Hematopoietic multipotent progenitor cell treated with erythropoietin and hydrocortisone succinate and interleukin-3 and kit ligand, for 4 days (in vitro differentiated cells): ENCODE results near the gene SERP2.

Experiments
- DNase-seq: peaks from one replicate; pipeline ENCODE4 v3.0.0-alpha.2; 2015

Gene SERP2

DNA sequence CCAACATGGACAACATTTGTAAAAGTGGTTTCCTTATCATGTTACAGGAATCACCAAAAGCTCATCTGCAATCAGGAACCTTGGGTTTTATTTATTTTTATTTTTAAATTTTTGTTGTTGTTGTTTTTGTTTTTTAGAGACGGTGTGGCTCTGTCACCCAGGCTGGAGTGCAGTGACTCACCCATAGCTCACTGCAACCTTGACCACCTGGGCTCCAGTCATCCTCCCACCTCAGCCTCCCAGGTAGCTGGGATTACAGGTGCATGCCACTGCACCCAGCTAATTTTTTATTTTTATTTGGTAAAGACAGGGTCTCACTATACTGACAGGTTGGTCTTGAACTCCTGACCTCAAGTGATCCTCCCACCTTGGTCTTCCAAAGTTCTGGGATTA is 13.6 kb upstream of the SERP2 start:
- no peak for DNase-seq

DNA sequence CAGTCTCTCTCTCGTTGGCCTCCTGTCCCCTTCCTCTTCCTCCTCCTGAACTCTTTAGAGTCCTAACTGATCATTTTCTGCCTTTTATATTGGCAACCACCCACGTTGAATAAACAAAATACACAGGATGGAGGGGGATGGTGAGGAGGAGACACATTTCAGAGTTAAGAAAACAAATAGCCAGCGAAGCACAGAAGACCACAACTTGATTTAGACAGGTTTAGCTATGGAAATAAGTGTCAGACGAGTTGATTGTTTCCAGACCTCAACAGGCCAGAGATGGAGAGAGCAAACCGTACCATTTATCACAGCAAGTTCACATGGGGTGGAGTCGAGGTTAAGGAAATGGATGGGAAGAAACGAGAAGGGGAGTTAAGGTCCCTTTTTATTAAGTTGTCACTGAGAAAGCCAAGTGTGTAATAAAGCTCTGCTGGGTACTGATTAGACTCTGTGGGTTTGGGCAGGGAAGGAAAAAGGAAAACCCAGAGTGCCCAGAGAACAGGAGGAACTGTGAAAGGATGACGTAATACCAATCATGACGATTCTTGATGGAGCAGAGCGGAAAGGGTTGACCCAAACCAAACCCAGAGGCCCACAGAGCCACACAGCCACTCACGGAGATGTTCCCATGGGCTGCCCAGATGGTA is 11.1 kb upstream of the SERP2 start:
- DNase-seq: peak; percentile 93

DNA sequence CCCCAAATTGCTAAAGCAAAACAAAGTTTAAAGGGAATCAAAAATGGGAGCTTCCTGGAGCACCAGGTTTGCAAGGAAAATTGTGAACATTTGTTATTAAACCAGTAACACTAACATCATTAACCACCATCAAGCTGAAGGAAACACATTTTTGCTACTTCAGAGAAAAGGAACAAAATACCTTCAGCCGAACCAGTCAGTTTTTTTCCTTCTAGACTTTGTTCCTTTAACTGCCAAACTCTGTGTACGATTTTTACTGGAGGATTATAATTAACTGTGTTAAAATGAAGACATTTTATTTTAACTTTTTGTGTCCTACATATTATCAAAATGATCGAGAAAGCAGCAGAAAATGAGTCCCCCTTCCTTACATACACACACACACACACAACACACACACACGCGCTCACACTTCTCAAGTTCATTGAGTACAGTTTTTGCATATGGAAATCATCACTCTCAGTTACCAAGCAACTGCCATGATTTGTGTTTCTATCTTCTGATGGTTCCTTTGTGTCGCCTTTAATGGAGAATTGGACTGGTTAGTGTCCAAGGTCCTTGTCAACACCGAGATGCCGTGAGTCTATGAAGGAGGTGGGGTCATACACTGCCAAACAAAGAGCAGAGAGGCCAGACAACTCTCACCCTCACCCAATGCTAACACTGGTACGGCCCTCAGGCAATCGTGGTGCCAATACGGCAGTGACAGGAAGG is 9.8 kb upstream of the SERP2 start:
- DNase-seq: no peak

DNA sequence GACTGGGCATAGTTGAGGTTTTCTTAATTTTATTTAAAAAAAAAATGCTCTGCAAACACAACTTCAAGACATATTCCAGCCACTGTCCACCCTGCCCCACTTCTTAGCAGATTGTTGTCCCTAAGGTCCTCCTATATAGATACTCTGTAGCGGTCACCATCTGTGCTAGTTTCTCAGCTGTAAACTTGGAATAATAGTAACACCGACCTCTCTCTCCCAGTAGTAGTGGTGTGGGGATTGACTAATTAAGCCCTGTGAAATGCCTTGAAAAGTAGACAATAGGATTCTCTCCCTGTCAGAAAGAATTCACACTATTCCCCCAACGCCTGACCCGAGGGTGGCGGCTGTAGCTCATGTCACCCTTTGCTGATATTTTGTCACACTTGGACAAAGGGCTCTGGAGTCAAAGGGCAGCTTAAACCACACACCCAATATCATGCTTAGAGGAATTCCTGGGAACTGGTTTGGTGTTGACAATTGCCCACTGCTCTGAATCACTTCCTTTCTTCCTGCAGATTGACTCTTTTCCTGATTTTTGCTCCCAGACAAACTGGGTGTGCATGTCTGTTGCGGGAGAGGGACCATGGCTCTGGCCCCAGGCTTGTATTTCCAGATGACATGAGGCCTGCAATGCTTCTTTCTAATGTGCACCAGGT is 9.2 kb upstream of the SERP2 start:
- no peak for DNase-seq

DNA sequence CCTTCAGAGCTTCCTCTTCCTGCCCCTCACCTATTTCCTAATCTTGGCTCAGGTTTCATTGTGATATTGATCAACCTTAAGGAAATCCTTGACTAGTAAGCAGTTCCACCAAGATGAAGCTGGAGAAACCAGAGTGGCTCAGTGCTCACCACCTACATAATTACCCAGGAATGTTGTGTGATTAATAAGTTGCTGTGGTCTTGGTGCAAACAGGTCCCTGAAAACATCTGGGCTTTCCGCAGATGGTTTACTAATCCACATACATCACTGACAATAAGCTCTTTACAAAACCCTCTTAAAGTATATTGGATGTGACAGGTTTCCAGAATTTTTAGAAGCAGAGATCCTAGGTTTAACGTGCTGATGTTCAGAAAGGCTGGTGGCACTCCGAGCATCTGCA is 8.6 kb upstream of the SERP2 start:
- DNase-seq: no peak

DNA sequence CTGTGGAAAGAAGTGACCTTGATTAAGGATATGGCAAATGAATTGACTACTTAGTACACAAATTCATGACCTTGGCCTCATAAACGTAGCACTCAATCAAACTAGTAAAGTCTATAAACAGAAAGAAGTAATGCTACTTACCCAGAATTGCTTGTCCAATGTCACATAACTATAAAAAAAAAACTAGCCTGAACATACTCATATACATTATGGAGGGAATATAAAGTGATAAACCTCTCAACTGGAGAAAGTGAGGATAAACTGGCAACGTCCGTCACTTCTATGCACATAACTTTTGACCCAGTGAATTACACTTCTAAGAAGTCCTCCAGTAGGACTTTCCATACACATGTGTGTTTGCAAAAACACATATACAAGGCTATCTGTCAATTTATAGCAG is 7.7 kb upstream of the SERP2 start:
- no peak for DNase-seq

DNA sequence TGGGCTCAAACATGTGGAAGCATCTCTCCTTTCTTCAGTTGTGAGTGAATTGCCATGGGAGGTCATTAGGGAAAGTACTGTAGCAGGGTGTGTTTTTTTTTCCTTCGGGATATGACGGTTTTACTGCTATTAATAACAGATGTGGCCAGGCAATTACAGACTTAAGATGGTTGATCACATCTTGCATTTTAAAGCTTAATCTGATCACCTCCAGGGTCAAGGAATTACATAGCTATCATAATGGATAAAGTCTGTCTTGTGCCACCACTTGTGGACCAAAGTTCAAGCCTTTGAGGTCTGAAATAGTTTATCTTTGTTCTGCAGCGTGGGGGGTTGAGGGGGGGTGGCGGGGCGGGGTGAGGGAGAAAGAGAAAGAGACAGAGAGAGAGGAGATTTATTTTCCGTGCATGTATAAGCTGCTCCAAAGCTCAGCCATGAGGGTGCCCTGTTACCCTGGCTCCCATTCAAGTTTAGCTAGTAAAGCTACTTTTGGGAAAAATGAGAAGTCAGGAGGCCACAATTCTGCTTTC is 5.5 kb upstream of the SERP2 start:
- DNase-seq: peak; percentile 88

DNA sequence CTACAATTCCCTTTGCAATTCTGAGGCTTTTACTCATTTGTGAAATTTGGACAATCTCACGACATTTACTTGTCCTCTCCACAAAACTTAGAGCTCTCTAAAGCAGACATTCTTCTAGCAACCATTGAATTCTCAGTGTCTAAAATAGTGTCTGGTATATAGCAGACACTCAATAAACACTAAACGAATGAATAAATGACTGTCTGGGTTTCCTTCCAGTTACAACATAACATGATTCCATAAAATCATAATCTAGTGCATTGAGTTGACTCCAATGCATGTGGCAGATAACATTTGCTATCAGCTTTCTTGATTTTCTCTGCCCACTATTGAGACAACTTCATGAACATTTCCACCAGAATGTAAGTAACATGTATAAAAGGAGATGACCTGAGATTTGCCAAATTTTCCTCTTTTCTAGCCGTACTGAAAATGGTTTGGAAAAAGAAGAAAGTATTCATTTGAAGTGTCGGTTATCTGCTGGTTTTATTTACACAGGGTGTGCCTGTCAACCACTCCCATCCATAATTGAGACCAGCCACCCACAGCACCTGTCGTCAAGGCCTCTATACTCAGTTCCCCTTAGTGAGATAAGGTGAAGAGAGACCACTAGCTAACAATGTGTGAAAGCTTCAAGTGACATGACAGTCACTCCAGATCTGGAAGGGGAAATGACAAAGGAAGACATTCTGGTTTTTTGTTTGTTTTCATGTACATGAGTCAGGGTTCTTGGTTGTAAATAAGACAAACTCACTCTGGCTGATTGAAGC is 4.8 kb upstream of the SERP2 start:
- peak; percentile 56 for DNase-seq

DNA sequence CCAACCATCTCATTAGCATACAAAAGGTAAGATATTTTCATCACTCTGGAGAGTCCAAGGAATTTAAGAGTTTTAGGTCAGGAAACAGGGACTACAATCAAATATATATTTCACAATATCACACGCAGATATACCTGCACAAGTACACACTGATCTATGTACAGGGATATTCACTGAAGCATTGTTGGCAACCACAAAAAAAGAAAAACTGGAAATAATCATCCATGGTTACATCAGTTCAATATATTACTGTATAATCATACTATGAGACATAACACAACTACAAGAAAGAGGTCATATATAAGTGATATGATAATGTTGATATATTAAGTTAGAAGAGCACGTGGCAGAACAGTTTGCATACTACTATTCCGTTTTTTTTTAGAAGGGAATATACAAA is 2.2 kb upstream of the SERP2 start:
- no peak for DNase-seq

DNA sequence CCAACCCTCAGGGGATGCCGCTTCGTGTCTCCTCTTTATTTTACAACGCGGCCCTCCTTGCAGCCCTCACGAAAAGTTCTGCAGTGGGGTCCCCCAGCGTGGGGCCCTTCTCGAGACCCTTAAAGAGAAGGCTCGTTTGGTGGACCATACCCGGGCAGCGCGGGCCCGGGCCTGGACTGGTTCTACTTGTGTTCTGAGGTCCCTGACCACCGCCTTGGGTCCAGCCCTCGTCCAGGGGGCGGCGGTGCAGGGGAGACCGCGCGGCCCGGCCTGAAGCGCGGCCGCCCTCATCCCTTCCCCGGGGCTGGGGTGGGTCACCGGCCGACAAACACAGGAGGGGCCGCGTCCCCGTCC is 400 bp upstream of the SERP2 start:
- no peak for DNase-seq

DNA sequence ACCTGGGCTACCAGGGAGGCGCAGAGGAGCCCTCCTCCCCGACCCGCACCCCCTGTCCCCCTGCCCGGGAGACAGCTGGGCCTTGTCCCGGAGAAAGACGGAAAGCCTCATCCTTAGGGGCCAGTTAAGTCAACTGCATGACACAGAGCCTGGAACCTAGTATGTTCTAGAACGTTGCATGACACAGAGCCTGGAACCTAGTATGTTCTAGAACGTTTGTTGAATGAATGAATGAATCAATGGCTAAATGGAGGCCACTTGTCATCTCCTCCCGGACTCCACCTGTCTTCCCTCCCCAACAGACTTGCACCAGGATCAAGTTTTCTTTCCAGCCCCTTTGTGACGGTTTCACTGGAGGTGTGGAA is 706 bp downstream of the SERP2 start:
- no peak for DNase-seq

DNA sequence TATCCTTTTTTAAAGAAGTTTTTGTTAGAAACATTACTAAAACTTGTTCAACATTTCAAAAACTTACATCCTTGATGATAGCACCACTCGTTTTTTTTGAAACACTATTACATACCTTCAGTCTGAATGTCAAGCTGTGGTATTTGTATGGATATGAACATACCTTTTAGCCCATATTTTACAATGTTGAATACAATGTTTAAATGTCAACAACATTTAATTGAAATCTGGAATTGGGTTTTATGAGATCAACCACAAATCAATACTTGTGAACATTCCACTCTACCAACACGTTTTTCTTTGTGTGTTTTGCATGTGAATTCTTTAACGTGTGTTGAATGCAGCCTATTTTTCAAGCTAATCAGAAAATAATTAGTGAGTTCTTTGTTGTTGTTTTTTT is 4.7 kb downstream of the SERP2 start:
- DNase-seq: no peak

DNA sequence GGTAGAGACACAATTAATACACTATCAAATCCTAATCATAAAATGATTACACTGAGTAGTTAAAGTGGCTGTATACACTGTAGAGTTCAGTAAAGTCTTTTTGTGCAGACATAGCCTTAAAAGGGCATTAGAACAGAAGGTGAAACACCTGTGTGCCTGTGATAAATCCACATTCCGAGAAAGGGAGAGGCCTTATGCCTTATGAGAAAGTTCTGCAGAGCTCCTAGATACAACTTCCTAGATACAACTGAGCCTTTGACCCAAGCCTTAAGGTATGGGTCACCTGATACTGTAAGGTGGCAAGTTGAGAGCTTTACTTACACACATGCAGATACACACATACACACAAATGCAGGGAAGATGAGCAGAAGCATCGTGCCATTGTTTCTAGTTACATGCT is 6.3 kb downstream of the SERP2 start:
- no peak for DNase-seq

DNA sequence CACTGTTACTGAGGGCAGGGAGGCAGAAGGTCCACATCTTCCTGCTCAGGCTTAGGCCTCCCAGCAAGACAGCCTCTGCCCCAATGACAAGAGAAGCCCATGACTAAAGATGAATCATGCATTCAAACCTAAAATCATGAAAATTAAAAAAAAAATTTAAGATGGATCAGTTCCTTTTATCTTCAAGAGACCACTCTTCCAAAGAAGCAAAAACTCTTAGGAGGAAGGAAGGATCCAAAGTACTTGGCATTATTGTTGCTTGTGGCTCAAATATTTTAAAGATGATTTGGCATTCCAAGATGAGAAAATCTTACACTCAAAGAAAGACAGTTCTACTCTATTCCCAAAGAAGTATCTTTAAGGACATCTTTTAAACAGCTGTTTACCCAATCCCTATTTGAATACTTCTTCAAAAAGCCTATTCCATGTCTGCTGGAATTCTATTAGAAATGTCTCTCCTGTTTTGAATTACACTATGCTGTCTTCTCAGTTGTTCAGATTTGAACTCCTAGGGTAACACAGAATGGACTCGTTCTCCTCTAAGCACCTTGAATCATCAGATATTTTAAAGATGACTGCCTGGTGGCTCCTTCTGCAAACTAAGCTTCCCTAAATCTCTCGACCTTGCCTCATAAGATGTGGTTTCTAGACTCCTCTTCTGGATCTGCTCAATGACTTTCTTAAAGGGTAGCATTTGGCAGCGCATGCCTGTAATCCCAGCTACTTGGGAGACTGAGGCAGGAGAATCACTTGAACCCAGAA is 7.0 kb downstream of the SERP2 start:
- no peak for DNase-seq

DNA sequence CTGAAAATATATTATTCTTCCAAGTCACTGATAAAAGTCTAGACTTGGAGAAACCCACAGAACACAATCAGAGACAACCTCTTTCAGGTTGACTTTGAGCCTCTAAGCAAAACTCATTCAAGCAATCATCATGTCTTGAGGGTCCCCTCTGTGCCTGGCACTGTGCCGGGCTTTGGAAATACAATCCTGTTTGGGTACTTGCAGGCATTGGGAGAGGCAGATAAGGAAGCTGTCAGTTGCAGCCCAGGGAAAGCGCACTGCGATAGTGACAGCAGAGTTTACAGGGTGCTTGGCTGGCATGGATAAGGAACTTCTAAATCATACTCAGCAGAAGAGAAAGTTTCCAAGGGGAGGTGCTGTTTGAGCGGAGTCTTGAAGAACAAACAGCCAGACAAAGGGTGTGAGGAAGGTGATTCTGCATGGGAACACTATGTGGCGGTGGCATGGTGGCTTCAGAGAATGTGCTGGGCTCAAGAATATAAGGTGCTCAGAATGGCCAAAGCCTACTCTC is 9.1 kb downstream of the SERP2 start:
- DNase-seq: peak; percentile 97

DNA sequence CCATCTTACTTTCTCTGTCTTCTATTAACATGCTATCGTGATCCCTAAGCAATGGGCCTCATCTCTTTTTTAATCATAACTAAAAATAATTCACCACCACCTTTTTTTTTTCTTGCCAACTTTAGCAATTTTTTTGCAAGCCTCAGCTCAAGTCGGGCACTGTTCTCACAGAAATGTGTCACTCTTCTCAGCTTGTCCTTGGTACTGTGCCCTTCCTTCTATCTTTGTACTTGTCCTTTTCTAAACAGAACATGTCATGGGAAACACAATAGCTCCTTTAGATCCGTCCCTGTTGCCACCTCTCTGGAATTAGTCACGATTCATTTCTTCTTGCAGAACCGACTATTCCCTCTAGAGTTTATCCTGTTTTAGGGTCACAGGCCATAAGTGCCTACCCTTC is 10.3 kb downstream of the SERP2 start:
- no peak for DNase-seq

DNA sequence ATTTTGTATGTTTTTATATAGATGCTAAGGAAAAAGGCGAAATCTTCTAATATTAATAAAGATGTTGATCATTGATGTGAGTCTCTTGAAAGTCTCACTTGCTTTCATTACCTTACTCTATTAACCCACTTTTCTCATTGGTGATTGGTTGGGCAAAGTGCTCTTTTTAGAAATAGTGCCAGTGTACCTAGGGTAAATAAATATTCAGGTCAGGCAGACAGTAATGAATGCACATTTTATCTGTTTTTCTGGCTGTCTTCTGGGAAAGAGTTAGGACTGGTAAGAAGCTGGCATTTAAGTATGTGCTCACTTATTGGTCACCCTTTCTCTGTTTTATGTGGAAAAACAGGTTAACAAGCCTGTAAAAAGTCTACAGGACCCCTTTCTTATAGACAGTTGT is 11.2 kb downstream of the SERP2 start:
- DNase-seq: no peak

DNA sequence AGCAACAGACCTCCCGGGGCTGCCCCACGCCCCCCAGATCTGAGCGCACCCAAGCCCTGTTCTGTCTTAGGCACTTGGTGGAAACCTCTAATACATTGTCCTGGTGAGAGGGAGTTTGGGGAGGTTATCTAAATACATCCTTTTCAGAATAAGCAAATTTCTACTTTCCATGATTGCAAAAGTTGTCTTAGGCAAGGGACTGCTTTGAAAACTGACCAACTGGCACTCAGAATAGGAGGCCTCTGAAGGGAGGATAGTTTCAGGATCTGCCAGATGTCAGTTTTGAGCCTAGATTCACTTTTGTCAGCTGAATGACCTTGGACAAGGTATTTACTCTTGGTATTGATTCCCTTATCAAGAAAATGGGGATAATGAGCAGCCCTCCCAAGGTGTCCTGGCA is 11.8 kb downstream of the SERP2 start:
- DNase-seq: no peak

DNA sequence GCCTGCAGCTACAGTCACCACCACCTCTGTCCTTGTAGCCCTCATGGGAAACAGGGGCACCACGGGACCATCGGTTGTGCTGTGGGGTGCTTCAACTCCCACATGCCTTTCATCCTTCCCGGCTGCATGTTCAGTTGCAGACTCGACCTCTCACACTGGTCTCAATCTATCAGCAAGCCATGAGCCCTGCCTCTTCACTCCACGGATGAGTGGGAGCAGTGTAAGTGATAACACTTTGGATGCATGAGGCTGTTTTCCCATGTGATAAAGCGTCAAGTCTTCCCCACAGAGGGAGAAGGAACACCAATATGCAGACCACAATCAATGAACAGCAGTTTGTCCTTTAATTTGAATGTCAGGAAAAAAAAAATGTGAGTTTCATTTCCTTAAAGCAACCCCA is 12.2 kb downstream of the SERP2 start:
- DNase-seq: no peak

DNA sequence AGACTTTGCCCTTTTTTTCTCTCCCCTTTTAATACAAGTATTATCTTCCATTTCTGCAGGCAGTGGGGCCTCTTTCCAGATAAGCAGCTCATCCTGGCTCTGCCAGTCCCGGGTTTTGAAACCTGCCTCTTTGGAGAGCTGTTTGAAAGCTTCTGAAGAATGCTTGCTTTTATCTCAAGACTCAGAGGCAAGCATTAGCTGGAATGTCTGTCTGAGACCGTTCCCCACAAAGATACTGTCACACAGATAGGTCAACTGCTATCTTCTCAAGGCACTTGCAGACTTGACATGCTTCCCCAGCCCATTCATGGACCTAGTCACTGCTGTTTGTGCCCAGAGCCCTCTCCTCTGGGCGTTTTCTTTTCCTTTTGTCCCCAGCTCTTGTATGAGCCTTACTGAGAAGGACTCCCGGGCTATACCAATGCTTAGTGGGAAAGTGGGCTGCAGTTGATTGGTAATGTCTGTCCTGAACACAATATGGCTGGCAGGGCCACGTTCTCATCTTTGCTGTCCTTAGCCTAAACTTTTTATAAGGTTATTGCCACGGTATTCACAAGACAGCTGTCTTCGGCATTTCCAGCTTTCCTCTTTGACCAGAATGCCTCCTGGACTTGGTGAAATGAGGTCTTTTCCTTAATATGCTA is 13.4 kb downstream of the SERP2 start:
- peak; percentile 98 for DNase-seq

DNA sequence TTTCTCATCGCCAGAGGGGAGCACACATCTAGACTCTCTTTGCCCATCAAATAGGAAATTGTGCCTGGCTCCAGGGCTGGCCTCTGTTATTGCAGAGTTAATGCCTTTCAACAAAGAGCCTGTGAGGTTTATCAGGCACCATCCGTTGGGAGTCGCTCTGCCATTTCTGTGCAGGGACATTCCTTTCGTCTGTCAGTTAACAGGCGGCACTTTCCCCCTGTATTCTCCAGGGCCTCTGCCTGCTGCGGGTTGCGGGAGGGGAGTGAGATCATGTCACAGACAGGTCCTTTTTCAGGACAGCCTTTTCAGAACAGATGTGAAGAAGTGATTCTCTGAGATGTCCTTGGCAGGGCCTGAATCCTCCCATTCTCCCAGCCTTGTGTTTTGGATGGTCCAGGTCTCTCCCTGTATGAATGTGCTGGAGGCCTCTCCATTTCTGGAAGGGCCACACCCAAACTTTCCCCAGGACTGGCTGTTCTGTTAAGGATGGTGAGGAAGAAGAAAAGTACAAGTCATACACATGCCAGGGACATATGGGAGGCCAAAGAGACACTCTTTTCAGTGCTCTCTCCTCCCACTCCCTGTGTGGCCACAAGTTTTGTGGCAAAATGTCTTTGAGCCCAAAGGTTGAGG is 14.9 kb downstream of the SERP2 start:
- DNase-seq: peak; percentile 44
